ENCODE measurements around the gene PLSCR3.
A peak's percentile ranks its signal among the peaks of the same experiment; 100 is the strongest.

The PLSCR3 gene

DNA sequence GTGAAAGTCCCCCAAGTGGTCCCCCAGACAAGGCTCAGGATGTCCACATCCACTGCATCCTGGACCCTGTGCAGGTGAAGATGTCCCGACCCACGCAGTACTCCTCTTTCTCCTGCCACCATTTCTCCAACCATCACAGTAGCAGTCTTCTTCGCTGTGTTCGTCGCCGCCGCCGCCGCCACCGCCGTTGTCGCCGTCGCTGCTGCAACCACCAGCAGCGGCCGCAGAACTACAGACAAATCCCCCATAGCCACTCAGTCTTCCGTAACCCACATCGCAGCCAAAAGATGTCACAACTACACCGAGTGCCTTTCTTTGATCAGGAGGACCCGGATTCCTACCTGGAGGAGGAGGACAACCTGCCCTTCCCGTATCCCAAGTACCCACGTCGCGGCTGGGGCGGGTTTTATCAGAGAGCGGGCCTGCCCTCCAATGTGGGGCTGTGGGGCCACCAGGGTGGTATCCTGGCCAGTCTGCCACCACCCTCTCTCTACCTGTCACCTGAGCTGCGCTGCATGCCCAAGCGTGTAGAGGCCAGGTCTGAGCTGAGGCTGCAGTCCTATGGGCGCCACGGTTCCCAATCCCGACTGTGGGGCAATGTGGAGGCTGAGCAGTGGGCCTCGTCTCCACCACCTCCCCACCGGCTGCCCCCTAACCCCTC is 32.0 kb upstream of the PLSCR3 start:
- DNase-seq (ENCODE audit: low spot score): no peak

GRCh38 chr17:7425756-7426155 is 31.4 kb upstream of the PLSCR3 start:
- no peak for DNase-seq (ENCODE audit: low spot score)

DNA sequence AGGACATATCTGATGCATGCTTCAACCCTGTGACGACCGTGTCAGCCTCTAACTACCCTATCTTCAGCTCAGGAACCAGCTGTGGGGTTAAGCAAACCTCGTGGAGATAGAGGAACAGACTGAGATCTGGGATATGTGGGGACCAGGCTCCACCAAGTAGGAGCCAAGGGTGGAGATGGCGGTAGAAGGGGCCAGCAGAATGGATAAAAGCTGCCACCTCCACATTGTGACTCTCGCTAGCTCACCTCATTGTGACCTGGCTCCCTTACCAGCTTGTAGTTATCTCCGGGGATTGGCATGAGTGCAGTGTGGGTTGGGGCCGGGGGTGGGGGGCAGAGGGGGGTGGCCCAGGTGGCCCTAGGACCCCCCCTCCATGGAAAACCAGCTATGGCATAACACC is 31.0 kb upstream of the PLSCR3 start, which contains the start of gene SPEM2:
SPEM2 (plus strand) TSS at position 301 of the 400 bp plus-strand sequence; CDS start at position 374, 73 bp downstream.
- DNase-seq (ENCODE audit: low spot score): no peak

DNA sequence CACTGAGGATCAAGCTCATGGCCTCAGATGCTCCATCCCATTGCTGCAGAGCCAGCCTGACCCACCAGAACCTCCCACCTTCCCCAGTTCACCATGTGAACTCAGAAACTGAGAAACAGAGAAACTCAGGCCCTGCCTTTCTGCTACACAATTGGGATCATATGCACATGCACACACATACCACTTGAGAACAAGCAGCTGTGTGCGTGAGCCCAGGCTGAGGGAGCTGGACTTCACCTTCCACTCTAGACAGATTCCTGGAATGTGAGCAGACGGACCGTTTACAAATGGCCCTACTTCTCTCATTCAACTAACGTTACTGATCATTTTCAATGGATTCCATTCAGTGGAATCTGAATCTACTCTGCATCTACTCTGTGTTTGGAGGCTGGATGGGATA is 29.4 kb upstream of the PLSCR3 start:
- DNase-seq (ENCODE audit: low spot score): no peak

DNA sequence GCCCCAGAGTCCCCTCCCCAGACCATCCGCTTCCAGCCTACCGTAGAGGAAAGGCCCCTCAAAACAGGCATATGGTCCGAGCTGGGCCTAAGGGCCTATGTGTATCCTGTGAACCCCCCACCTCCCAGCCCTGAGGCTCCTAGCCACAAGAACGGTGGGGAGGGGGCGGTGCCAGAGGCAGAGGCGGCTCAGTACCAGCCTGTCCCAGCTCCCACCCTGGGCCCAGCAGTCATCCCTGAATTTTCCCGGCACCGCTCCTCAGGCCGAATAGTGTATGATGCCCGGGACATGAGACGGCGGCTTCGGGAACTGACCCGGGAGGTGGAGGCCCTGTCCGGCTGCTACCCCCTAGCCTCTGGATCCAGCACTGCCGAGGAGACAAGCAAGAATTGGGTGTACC is 26.9 kb upstream of the PLSCR3 start:
- no peak for DNase-seq (ENCODE audit: low spot score)

DNA sequence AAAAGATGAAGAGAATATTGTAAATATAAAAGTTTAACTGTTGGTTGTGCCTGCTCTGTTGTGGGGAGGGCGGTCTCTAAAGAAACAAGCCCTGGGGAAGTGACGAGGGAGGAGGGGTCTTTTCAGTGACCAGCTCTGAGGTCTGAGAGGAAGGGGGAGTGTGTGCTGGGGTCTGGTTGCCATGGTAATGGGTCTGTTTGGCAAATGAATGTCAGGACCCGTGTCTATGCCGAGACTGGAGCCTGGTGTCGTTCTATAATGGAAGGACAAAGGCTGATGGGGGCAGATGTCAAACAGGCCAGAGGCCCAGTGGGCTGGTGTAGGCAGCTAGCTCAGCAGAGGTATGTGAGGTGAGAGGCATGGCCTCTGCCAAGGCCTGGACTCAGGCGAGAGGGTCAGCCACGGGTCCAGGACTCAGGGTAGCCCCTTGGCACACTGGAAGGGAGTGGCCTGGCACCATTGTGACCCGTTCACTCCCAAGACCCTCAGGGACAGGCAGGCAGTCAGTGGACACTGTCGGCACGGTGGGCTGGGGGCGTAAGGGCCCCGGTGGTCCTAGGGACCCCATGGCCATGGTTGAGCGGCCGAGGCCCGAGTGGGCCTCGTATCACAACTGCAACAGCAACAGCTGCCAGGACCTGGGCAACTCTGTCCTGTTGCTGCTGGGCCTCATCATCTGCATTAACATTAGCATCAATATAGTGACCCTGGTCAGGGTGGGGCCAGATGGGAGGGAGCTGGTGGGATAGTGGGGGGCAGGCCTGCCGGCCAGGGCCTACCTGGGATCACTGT is 25.7 kb upstream of the PLSCR3 start, which contains the start of gene SPEM1:
SPEM1 (plus strand) TSS at position 506 of the 792 bp plus-strand sequence; CDS start at position 567, 61 bp downstream.
- DNase-seq (ENCODE audit: low spot score): no peak

DNA sequence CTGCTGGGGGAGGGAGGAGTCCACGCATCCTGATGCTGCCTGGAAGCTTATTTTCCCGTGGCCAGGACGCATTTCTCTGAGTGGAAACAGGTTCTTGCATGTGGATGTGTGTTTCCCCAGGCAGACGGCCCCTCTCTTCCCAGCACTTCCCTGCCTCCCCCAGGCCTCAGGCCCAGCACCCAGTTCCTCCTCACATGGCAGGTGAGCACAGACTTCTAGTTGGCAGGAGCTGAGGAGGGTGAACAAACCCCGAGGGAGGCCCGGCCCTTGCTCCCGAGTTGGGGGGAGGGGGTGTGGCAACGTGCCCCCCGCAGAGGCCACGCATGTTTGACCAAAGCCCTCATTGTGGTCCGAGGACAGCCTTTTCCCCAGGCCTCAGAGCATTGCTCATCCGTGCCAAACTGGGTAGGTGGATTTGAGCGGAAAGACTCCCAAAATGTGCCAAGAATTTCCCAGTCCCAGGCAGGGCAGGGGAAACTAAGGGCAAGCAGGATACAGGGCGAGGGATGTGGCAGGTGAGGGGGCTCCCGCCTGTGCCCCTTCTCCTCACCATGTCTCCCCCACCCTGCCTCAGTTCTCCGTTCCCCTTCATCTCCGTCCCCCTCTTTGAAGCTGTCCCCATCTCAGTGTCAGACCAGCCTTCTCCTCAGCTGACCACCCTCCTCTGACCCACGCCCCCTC is 24.3 kb upstream of the PLSCR3 start:
- no peak for DNase-seq (ENCODE audit: low spot score)

DNA sequence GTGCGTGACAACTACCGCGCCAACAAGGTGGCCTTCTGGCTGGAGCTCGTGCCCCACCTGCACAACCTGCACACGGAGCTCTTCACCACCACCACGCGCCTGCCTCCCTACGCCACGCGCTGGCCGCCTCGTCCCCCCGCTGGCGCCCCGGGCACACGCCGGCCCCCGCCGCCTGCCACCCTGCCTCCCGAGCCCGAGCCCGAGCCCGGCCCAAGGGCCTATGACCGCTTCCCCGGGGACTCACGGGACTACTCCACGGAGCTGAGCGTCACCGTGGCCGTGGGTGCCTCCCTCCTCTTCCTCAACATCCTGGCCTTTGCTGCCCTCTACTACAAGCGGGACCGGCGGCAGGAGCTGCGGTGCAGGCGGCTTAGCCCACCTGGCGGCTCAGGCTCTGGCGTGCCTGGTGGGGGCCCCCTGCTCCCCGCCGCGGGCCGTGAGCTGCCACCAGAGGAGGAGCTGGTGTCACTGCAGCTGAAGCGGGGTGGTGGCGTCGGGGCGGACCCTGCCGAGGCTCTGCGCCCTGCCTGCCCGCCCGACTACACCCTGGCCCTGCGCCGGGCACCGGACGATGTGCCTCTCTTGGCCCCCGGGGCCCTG is 22.8 kb upstream of the PLSCR3 start:
- DNase-seq (ENCODE audit: low spot score): no peak

DNA sequence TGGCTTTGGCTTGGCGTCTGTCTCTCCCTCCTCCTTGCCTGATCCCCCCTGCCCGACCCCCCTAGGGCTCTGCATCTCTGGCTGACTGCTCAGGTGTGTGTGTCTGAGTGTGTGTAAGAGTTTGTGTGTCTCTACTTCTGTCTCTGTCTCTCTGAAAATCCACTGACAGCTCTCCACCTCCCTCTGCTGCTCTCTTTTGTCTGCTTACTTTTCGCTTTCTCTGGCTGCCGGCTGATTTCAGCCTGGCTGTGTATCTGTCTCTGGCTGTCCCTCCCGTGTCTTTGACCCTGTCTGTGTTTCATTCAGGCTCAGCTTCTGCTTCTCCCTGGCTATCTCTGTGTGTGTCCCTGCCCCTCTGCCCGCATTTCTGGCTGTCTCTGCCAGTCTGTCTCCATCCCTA is 22.0 kb upstream of the PLSCR3 start:
- no peak for DNase-seq (ENCODE audit: low spot score)

DNA sequence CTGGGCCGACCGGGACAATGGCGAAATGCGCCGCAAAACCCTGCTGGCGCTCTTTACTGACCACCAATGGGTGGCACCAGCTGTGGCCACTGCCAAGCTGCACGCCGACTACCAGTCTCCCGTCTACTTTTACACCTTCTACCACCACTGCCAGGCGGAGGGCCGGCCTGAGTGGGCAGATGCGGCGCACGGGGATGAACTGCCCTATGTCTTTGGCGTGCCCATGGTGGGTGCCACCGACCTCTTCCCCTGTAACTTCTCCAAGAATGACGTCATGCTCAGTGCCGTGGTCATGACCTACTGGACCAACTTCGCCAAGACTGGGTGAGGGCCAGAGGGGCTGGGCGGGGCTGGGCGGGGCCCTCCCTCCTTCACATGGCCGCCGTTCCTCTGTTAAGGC is 21.5 kb upstream of the PLSCR3 start:
- no peak for DNase-seq (ENCODE audit: low spot score)

DNA sequence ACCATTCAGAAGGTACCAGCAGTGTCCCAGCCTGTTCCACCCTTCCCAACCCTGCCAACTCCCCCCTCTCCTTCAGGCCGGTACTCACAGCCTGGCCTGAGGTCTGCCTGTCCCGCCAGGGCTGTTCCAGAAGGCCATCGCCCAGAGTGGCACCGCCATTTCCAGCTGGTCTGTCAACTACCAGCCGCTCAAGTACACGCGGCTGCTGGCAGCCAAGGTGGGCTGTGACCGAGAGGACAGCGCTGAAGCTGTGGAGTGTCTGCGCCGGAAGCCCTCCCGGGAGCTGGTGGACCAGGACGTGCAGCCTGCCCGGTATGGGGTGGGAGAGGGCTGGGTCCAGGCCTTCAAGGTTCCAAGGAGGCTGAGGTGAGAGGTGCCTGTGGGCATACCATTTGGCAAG is 20.5 kb upstream of the PLSCR3 start:
- DNase-seq (ENCODE audit: low spot score): no peak

DNA sequence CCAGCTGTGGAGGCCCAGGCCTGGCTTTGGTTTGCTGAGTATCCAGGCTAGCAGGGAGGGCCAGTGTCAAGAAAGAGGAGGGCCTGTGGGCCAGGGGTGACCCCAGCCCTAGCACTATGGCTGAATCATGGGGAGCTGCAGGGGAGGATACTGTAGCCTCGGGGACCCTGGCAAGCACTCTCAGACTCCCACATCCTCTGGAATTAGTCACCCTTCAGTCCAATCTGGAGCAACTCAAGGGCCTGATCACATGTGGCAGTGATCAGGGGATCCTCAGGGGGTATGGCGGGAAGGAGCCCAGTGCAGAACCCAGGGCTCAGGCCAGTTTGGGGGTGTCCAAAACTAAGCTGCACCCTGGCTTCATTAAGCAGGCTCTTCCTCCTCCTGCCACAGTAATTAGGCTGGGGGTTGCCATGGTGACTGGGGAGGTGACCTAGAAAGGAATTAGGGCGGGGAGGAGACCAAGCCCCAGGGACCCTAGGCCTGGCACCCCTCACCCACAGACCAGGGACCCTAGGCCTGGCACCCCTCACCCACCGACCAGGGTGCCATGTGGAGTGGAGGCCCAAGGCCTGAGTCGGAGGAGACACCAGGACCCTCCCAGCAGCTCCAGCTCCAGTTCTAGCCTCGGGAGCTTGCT is 19.1 kb upstream of the PLSCR3 start:
- peak; percentile 67 for DNase-seq (ENCODE audit: low spot score)

GRCh38 chr17:7411427-7411750 is 17.1 kb upstream of the PLSCR3 start:
- no peak for DNase-seq (ENCODE audit: low spot score)

- no peak for DNase-seq (ENCODE audit: low spot score)
Observed at GRCh38 chr17:7410634-7411426, 16.5 kb upstream of the PLSCR3 start.

- no peak for DNase-seq (ENCODE audit: low spot score)
Observed at GRCh38 chr17:7409716-7410115, 15.4 kb upstream of the PLSCR3 start.

DNA sequence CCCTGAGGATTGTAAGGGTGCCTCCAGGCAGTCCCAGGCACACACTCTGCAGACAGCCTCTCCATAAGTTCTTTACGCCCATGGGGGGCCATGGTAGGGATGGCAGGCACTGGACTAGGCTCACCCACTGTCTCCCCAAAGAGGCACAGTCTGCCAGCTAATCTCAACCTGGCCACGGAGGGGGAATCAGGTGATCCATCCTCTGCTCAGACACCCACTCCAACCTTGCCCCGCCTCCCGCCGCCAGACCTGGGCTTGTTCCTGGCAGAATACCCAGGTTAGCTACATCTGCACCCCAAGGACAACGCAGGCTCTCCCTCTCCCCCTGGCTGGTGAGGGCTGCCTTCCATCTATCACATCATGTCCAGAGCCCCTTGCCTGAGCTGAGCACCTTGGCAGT is 14.5 kb upstream of the PLSCR3 start:
- DNase-seq (ENCODE audit: low spot score): no peak

DNA sequence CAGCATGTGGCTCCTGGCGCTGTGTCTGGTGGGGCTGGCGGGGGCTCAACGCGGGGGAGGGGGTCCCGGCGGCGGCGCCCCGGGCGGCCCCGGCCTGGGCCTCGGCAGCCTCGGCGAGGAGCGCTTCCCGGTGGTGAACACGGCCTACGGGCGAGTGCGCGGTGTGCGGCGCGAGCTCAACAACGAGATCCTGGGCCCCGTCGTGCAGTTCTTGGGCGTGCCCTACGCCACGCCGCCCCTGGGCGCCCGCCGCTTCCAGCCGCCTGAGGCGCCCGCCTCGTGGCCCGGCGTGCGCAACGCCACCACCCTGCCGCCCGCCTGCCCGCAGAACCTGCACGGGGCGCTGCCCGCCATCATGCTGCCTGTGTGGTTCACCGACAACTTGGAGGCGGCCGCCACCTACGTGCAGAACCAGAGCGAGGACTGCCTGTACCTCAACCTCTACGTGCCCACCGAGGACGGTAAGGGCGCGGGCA is 14.0 kb upstream of the PLSCR3 start:
- DNase-seq (ENCODE audit: low spot score): no peak

DNA sequence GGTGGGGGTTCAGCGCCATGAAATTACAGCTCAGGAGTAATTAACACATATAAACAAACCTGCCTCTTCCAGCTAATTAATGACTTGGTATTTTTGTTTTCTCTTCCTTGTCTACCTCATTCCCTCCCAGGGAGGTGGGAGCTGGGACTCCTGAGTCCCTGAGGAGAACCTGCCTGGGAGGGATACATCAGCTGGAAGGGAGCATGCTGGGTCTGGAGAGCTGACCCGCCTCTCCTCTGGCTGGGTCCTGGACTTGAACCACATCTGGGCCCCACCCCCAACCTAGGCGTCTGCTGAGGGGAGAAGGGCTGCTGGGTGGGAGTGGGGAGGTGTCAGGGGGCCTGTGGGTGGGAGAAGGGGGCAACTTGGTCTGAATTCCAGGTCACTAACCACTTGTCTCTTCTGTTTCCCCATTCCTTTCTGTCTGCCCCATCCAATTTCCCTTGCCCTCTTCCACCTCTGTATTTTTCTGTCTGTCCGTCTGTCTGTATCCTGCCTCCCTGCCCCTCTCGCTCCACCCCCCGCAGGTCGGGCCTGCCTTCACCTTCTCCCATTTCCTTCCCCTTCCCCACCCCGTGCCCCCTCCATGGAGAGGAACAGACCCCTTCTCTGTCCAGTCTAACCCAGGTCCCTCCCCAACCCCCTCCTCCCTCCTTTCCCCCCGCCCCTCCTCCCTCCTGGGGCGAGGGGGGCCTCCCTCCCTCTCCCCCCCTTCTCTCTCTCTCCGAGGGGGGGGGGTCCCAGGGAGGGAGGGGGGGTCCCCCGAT is 13.3 kb upstream of the PLSCR3 start, which contains the start of gene NLGN2:
NLGN2 (plus strand) TSS at position 361 of the 767 bp plus-strand sequence. CDS start 411 bp downstream, outside the sequence.
- DNase-seq (ENCODE audit: low spot score): no peak

DNA sequence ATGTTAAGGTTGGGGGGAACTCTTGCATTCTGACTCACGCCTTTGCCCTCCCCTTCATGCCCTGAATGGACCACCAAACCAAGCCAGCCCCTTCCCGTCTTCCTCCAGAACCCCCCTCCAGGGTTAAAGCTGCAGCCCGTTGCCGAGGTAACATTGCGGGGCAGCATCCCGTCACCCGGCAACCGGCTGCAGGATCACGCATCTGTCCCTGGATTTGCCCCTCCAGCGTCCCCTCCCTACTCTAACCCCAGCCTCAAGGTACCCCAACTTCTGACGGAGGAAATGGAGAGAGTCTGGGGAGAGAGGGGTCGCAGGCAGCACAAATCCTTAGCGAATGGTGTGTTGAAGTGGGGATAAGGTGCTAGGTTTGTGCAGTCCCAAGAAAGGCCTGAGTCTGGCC is 12.8 kb upstream of the PLSCR3 start:
- no peak for DNase-seq (ENCODE audit: low spot score)

GRCh38 chr17:7406235-7406825 is 12.0 kb upstream of the PLSCR3 start:
- DNase-seq (ENCODE audit: low spot score): no peak
